NCI-H2227 (cell line): Measurements from ENCODE around the gene EXOC2.
"Not testable (repeated sequence)": the region's sequence is repeated elsewhere in the genome, so short reads cannot be mapped to it uniquely, and the experiment has no call there.

ENCODE experiments used
- DNase-seq: peaks from one replicate; lab custom pipeline; 2025; ENCODE audit not compliant: unreplicated experiment; lab: John Stamatoyannopoulos, UW

EXOC2 gene

GRCh38 chr6:683742-684440 lies 9.0 kb downstream of the EXOC2 start:
- DNase-seq: peak; percentile 83

- DNase-seq: no peak
Measured at GRCh38 chr6:680666-681340, 12.1 kb downstream of the EXOC2 start.

DNA sequence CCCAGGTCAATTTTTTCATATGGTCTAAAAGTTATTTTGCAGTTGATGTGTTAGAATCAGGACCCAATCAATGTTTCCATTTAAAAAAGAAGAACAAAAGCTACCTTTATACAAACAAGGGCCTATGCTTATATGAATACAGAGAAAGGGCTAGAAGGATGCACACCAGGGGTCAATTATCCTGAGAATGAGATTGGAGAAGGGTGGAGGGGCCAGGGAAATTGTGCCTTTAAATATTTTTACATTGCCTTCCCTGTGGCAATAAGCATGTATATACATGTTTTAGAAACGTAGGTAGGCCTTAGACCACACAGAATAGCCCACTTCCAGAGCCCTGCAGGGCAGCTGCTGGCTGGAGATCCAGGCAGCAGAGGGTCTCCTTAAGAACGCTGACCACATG lies 12.7 kb downstream of the EXOC2 start:
- no peak for DNase-seq

DNA sequence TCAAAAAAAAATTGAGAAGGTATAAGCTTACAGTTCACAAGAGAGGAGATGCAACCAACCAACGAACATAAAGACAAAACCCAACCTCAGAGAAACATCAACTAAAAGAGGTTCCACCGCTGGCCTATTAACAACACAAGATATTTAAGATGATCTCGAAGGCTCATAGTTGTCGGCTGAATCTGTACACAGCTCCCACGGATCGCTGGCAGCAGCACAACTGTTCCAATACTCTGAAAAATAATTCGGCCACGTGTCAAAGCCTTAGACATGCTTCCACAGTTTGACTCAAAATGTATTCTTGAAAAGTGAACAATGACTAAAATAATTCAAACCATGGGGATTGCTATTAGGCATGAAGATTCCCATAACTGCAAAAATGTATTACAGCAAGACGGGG lies 13.7 kb downstream of the EXOC2 start:
- DNase-seq: no peak

DNA sequence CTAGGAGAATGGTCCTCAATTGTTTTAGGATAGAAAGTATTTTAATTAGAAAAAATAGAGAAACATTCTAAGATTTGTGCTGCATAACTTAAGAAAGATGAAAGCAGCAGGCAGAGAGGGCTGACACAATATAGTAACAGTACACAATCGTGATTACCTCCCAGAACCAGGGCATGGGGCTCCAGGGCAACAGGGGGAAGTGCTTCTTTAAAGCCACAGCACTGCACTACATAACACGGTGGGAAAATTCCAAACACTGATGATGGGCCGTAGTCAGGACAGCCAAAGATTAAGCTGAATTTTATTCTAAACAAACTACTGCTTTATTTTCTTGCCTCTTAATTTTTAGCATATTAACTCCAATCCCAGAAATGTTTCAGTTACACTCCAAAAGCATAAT lies 14.4 kb downstream of the EXOC2 start:
- DNase-seq: no peak

DNA sequence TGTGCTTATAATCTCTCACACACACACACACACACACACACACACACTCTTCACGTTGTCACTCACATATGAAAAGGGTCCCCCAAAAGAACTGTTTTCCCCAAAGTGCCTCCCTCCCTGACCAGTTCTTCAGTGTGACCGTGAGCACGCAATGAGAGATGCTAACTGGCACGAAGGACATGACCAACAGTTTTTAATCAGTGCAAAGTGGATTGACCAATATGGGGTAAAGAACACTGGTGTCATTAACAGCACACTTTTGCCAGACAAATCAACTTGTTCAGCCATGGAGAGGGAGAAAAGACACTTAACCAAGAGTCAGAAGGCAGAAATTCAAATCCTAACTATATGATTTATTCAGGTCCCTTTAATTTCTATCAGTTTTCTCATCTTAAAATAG lies 15.0 kb downstream of the EXOC2 start:
- DNase-seq: no peak

DNA sequence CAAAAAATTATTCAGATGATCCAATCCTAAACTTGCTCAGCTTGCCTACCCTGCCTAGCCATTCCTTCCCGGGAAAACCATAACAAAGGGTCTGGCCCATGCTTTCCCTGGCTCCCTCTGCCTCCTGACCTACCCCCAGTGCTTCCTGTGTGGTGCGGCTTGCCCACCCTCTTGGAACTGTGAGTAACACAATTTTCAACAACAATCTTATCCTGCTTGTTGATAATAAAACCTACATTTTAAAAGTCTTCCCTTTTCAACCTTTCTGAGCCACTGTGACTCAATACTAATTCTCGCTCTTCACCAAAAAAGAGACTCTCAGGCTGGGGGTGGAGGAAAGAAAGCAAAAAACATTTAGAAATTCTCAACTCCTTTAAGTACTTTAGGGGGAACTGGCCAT lies 18.0 kb downstream of the EXOC2 start:
- no peak for DNase-seq

GRCh38 chr6:674406-674805 lies 18.5 kb downstream of the EXOC2 start:
- DNase-seq: no peak

GRCh38 chr6:667253-667927 lies 25.5 kb downstream of the EXOC2 start:
- no peak for DNase-seq

GRCh38 chr6:665403-666267 lies 27.3 kb downstream of the EXOC2 start:
- DNase-seq: no peak

- DNase-seq: not testable (repeated sequence)
Measured at GRCh38 chr6:663788-664187, 29.2 kb downstream of the EXOC2 start.

DNA sequence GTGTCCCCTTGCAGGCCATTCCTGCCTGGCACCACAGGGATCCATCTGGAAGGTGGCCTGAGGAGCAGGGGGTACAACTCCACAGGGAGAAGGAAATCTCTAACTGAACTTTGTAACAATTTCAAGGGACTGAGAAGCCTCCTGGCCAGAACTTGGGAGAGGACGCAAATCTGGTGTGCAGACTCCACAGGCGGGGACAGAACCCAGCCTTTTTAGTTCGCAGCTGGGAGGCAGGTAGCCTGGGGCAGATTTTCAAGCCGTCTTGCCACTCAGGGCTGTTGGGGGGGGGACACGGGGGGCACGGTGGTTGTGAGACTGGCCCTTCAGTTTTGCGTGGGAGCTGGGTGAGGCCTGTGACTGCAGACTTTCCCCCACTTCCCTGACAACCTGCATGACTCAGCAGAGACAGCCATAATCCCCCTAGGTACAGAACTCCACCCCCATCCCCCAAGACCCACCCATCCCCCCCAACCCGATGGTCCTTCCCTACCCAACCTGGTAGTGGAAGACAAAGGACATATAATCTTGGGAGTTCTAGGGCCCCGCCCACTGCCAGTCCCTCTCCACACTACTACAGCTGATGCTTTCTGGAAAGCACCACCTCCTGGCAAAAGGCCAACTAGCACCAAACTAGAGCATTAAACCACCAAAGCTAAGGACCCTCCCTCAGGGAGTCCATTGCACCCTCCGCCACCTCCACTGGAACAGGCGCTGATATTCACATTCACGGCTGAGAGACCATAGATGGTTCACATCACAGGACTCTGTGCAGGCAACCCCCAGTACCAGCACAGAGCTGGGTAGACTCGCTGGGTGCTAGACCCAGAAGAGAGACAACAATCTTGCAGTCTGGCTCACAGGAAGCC lies 33.0 kb downstream of the EXOC2 start:
- DNase-seq: no peak

GRCh38 chr6:658244-658643 lies 34.7 kb downstream of the EXOC2 start:
- no peak for DNase-seq

DNA sequence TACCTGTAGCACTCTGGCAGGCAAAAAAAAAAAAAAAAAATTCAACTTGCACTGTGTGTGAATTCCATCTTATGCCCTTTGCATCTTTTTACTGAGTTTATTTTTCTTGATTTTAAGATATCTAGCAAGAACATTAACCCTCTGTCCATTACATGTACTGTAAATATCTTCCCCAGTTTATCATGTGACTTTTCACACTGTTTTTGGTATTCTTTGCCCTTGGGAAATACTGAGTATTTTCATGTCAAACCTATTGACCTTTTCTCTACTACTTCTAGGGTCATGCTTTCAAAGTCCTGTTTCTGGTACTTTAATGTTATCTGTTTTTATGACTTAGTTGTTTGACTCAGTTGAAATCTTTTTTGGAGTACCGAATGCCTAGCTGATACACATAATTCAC lies 35.2 kb downstream of the EXOC2 start:
- no peak for DNase-seq

GRCh38 chr6:656460-657252 lies 36.3 kb downstream of the EXOC2 start, which contains the start of gene HUS1B:
Gene HUS1B, minus strand, starts transcription at chr6:657100. Its CDS starts 156 bp downstream, at chr6:656944.
- no peak for DNase-seq

DNA sequence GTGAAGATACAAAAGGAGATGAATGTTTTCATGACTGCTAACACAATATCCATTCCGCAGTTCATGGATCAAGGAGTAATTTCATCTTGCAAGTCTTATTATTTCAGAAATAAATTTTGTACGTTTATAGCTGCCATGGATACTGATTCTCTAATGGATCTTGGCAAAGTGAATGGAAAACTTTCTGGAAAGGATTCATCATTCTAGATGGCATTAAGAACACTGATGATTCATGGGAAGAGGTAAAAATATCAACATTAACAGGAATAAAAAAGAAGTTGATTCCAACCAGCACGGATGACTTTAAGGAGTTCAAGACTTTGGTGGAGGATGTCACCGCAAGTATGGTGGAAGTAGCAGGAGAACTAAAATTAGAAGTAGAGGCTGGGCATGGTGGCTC lies 38.8 kb downstream of the EXOC2 start:
- DNase-seq: no peak

DNA sequence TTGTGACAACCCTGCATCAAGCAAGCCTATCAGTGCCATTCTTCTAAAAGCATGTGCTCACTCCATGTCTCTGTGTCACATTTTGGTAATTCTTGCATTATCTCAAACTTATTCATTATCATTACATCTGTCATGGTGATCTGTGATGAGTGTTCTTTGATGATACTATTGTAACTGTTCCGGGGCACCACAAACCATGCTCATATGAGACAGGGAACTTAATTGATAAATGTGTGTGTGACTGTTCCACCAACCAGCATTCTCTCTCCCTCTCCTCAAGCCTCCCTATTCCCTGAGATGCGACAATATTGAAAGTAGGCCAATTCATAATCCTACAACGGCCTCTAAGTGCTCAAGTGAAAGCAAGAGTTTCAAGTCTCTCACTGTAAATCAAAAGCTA lies 40.1 kb downstream of the EXOC2 start:
- no peak for DNase-seq

- no peak for DNase-seq
Measured at GRCh38 chr6:650098-650497, 42.8 kb downstream of the EXOC2 start.

- no peak for DNase-seq
Measured at GRCh38 chr6:642805-643204, 50.1 kb downstream of the EXOC2 start.
